ENCODE measurements around the gene TMEM235. TPM values are rescaled to one million over a fixed set of nuclear protein-coding genes. Genes with fewer than 3 reads are reported as not detected.

TMEM235 gene
- total and polyA plus RNA-seq, 9 of the 15 experiments (the other 6 are each of a cell fraction or from before 2014, with no cell fraction given) = not detected

GRCh38 chr17:78256707-78257591 lies 25.5 kb downstream of the TMEM235 start (continued):
- TF ChIP-seq ZBTB33 (CRISPR knock-in tag; IDR thresholded peaks at IDR 0.05) = no peak
- no peak for TF ChIP-seq GATAD2B (IDR thresholded peaks at IDR 0.05; ENCODE audit: borderline replicate concordance)
- TF ChIP-seq PTTG1 (tag; IDR thresholded peaks at IDR 0.05; ENCODE audit: low read depth) = no peak
- peak in 1 of 2 experiments; percentile 88; a peak in 2 of 4 replicates for TF ChIP-seq KDM1A (IDR thresholded peaks at IDR 0.05)
- no peak for TF ChIP-seq FOXJ2 (tag; IDR thresholded peaks at IDR 0.05)
- no peak for TF ChIP-seq ASH1L (IDR thresholded peaks at IDR 0.05; ENCODE audit: borderline replicate concordance, low read depth, partially characterized antibody)
- TF ChIP-seq, protein P1, sequence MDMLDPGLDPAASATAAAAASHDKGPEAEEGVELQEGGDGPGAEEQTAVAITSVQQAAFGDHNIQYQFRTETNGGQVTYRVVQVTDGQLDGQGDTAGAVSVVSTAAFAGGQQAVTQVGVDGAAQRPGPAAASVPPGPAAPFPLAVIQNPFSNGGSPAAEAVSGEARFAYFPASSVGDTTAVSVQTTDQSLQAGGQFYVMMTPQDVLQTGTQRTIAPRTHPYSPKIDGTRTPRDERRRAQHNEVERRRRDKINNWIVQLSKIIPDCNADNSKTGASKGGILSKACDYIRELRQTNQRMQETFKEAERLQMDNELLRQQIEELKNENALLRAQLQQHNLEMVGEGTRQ (CRISPR knock-in tag; IDR thresholded peaks at IDR 0.05) = no peak
- TF ChIP-seq, protein P2, sequence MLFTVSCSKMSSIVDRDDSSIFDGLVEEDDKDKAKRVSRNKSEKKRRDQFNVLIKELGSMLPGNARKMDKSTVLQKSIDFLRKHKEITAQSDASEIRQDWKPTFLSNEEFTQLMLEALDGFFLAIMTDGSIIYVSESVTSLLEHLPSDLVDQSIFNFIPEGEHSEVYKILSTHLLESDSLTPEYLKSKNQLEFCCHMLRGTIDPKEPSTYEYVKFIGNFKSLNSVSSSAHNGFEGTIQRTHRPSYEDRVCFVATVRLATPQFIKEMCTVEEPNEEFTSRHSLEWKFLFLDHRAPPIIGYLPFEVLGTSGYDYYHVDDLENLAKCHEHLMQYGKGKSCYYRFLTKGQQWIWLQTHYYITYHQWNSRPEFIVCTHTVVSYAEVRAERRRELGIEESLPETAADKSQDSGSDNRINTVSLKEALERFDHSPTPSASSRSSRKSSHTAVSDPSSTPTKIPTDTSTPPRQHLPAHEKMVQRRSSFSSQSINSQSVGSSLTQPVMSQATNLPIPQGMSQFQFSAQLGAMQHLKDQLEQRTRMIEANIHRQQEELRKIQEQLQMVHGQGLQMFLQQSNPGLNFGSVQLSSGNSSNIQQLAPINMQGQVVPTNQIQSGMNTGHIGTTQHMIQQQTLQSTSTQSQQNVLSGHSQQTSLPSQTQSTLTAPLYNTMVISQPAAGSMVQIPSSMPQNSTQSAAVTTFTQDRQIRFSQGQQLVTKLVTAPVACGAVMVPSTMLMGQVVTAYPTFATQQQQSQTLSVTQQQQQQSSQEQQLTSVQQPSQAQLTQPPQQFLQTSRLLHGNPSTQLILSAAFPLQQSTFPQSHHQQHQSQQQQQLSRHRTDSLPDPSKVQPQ (CRISPR knock-in tag; IDR thresholded peaks at IDR 0.05; ENCODE audit: borderline replicate concordance) = no peak
- TF ChIP-seq GTF2A2 (tag; IDR thresholded peaks at IDR 0.05) = no peak
- TF ChIP-seq MED1 (CRISPR knock-in tag; IDR thresholded peaks at IDR 0.05; ENCODE audit: borderline replicate concordance) = no peak
- TF ChIP-seq NCOA1 (IDR thresholded peaks at IDR 0.05; ENCODE audit: low read depth) = no peak
- no peak for TF ChIP-seq ZC3H4 (CRISPR knock-in tag; IDR thresholded peaks at IDR 0.05; ENCODE audit: borderline replicate concordance)
- TF ChIP-seq, protein P3, sequence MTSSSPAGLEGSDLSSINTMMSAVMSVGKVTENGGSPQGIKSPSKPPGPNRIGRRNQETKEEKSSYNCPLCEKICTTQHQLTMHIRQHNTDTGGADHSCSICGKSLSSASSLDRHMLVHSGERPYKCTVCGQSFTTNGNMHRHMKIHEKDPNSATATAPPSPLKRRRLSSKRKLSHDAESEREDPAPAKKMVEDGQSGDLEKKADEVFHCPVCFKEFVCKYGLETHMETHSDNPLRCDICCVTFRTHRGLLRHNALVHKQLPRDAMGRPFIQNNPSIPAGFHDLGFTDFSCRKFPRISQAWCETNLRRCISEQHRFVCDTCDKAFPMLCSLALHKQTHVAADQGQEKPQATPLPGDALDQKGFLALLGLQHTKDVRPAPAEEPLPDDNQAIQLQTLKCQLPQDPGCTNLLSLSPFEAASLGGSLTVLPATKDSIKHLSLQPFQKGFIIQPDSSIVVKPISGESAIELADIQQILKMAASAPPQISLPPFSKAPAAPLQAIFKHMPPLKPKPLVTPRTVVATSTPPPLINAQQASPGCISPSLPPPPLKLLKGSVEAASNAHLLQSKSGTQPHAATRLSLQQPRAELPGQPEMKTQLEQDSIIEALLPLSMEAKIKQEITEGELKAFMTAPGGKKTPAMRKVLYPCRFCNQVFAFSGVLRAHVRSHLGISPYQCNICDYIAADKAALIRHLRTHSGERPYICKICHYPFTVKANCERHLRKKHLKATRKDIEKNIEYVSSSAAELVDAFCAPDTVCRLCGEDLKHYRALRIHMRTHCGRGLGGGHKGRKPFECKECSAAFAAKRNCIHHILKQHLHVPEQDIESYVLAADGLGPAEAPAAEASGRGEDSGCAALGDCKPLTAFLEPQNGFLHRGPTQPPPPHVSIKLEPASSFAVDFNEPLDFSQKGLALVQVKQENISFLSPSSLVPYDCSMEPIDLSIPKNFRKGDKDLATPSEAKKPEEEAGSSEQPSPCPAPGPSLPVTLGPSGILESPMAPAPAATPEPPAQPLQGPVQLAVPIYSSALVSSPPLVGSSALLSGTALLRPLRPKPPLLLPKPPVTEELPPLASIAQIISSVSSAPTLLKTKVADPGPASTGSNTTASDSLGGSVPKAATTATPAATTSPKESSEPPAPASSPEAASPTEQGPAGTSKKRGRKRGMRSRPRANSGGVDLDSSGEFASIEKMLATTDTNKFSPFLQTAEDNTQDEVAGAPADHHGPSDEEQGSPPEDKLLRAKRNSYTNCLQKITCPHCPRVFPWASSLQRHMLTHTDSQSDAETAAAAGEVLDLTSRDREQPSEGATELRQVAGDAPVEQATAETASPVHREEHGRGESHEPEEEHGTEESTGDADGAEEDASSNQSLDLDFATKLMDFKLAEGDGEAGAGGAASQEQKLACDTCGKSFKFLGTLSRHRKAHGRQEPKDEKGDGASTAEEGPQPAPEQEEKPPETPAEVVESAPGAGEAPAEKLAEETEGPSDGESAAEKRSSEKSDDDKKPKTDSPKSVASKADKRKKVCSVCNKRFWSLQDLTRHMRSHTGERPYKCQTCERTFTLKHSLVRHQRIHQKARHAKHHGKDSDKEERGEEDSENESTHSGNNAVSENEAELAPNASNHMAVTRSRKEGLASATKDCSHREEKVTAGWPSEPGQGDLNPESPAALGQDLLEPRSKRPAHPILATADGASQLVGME (CRISPR knock-in tag; IDR thresholded peaks at IDR 0.05) = peak; percentile 2; the same call in 1 of the 2 replicates
